Stomach (tissue), 4 donors: ENCODE results near the gene SLC4A7.

Source experiments
- POLR2A ChIP-seq, 4 donors: fragments of 450-650 bp; IDR thresholded peaks; one replicate each; pipeline ENCODE4 v1.6.1; 2016; ENCODE audit warnings: antibody characterized with exemption in 4 of 4, control low read depth in 2 of 4, mild to moderate bottlenecking in 1 of 4, moderate library complexity in 1 of 4
- POLR2AphosphoS5 ChIP-seq, 3 donors: sonication (generic); formaldehyde crosslinking; IDR thresholded peaks; one replicate each; pipeline ENCODE4 v1.6.1; 2016; ENCODE audit warnings: antibody characterized with exemption in 3 of 3
- TF ChIP-seq, protein P1 (sequence below), 7 experiments: fragments of 450-650 bp in 4 of 7; fragments of 200-600 bp in 3 of 7; sonication (generic) in 3 of 7; IDR thresholded peaks; one replicate each; pipeline ENCODE4 v1.5.1; 2016 to 2019; ENCODE audit warnings: antibody characterized with exemption in 7 of 7, control low read depth in 2 of 7, mild to moderate bottlenecking in 1 of 7

- TF ChIP-seq, protein P1, sequence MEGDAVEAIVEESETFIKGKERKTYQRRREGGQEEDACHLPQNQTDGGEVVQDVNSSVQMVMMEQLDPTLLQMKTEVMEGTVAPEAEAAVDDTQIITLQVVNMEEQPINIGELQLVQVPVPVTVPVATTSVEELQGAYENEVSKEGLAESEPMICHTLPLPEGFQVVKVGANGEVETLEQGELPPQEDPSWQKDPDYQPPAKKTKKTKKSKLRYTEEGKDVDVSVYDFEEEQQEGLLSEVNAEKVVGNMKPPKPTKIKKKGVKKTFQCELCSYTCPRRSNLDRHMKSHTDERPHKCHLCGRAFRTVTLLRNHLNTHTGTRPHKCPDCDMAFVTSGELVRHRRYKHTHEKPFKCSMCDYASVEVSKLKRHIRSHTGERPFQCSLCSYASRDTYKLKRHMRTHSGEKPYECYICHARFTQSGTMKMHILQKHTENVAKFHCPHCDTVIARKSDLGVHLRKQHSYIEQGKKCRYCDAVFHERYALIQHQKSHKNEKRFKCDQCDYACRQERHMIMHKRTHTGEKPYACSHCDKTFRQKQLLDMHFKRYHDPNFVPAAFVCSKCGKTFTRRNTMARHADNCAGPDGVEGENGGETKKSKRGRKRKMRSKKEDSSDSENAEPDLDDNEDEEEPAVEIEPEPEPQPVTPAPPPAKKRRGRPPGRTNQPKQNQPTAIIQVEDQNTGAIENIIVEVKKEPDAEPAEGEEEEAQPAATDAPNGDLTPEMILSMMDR (IDR thresholded peaks at IDR 0.05), result no peak
- TF ChIP-seq POLR2AphosphoS5 (IDR thresholded peaks at IDR 0.05) (no peak), POLR2A (IDR thresholded peaks at IDR 0.05) (no peak)
These were observed 61.6 kb downstream of the SLC4A7 start for GRCh38 chr3:27422617-27423016.
